ENCODE data around the gene MTOR.
A peak's percentile ranks its signal among the peaks of the same experiment; 100 is the strongest.
"Not testable (repeated sequence)": the region's sequence is repeated elsewhere in the genome, so short reads cannot be mapped to it uniquely, and the experiment has no call there.

MTOR gene

DNA sequence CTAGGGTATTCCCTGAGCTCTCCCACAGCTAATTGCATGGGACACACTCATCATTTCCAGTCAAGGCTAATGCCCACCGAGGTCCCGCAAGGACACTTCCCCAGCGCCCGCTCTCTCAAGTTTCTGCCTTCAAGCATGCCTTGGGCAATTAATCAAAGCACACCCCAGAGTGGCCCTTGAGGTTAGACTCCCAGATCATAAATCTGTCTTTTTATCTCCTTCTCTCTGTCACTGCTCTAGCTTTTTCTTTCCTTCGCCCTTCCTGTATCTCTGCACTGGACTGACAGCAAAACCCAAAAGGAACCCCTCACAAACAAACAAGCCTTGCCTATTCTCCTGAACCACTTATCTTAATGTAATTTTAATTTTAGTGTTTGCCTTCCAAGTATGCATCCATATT, 154.8 kb downstream of the MTOR start:
- no peak for DNase-seq (ENCODE audit: low read depth)

DNA sequence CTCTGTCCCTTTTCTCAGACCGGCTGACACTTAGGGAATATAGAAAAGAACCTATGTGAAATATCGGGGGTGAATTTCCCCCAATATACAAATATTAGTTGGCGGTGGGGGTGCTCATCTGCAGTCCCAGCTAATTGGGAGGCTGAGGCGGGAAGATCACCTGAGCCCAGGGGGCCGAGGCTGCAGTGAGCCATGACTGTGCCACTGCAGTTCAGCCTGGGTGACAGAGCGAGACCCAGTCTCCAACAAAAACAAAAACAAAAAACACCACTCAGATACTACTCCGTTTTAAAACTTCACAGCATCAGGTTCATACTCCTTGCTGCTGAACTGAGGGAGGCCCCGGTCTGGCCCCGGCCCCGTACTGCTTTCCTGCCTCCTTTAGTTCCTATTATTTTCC, 156.8 kb downstream of the MTOR start:
- no peak for DNase-seq (ENCODE audit: low read depth)

DNA sequence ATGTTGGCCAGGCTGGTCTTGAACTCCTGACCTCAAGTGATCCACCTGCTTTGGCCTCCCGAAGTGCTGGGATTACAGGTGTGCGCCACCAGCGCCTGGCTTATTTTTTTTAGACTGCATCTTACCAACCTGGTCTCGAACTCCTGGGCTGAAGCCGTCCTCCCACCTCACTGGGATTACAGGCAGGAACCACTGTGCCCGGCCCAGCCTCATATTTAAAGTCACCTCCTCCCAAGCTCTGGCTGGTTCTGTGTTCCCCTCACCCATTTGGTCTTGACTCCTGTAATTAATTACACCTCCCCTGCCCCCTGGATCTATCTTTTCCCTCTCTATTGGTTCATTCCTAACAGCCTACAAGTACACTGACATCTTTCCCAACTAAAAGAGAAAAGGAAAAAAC, 161.0 kb downstream of the MTOR start:
- DNase-seq (ENCODE audit: low read depth), result no peak

DNA sequence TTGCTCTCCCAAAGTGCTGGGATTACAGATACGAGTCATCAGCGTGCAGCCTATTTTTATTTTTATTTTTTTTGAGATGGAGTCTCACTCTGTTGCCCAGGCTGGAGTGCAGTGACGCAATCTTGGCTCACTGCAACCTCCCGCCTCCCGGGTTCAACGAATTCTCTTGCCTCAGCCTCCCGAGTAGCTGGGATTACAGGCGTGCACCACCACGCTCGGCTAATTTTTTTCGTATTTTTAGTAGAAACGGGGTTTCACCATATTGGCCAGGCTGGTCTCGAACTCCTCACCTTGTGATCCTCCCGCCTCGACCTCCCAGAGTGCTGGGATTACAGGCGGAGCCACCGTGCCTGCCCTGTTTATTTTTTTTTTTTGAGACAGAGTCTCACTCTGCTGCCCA, 161.5 kb downstream of the MTOR start:
- not testable (repeated sequence) for DNase-seq (ENCODE audit: low read depth)

DNA sequence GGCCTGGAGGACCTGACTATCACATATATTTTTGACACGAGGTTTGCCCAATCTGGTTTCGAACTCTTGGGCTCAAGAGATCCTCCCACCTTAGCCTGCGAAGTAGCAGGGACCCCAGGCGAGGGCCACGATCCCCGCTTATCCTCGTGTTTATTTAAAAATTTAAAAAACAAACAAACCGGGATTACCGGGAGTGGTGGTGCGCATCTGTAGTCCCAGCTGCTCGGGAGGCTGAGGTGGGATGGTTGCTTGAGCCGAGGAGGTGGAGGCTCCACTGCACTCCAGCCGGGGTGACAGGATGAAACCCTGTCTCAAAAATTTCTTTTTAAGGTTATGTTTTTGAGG, 162.2 kb downstream of the MTOR start:
- no peak for DNase-seq (ENCODE audit: low read depth)

DNA sequence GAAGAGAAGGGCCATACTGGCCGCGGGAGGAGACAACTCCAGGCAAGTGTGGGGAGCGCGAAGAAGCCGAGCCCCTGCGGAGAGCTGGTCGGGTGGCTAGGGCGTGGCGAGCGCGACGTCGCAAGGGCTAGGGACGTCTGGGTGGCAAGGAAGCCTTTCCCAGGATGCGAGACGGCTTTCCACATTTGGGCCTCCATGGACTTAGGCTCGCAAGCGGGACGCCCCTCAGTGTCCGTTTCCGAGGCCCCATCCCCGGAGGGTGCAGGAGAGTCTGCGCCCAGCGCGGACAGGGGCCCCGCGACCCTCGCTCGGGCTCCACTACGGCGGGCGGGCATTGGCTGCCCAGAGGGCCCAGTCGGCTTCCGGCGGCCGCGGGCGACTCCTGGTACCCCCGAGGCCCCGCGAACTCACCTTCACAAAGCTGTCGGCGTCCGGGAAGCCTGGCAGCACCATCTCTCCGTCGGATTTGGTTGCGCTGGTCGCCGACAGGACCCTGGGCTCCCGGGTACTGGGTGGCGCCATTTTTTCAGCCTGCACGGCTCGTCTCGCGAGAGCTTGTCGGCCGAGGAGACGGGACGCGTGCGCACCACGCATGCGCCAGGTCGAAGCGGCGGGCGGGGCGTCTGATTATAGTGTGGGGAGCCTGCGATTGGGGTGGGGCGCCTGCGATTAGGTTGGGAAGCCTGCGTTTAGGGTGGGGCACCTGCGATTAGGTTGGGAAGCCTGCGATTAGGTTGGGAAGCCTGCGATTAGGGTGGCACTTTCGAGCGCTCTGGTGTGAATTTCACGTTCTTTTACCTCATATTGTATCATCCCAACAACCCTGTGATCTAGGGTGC, 162.8 kb downstream of the MTOR start, which contains the start of gene EXOSC10:
EXOSC10 (minus strand) TSS at position 560 of the 839 bp plus-strand sequence; CDS start at position 522, 38 bp downstream.
- DNase-seq (ENCODE audit: low read depth), result peak; percentile 67

DNA sequence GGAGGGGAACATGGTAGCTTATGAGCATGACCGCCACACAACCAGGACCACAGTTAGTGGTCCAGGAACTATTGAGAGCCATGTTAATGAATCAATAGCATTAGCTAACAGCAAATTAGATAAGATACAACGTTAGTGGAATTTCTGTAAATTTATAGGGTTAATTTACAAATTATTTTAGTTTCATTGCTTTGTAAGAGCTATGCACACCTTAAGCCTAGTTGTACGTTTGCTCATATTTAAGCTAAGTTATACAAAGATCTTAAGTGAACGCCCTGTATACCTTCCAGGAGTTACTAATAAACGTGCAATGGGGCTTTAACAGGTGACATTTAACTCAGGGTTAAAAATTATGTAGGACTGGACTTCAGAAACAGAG, 163.4 kb downstream of the MTOR start:
- no peak for DNase-seq (ENCODE audit: low read depth)

DNA sequence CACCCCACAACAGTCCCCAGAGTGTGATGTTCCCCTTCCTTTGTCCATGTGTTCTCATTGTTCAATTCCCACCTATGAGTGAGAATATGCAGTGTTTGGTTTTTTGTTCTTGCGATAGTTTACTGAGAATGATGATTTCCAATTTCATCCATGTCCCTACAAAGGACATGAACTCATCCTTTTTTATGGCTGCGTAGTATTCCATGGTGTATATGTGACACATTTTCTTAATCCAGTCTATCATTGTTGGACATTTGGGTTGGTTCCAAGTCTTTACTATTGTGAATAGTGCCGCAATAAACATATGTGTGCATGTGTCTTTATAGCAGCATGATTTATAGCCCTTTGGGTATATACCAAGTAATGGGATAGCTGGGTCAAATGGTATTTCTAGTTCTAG, 178.6 kb downstream of the MTOR start:
- not testable (repeated sequence) for DNase-seq (ENCODE audit: low read depth)

DNA sequence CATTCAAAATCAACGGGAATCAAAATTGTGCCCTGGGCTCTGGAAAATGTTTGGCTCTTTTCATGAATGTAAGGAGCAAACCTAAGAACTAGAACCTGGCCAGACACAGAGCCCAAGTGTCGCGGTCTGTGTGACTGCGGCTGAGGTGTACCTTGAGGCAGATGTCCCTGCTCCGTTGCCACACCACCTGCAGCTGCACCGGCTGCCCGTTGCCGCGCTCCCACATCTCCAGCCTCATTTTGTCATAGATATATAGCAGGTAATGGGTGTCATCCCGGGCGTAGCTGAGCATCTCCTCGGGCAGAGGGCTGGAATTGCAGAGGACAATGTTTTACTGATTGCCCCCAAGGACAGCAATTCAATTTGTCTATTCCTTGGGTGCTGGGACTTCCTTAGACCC, 181.4 kb downstream of the MTOR start:
- no peak for DNase-seq (ENCODE audit: low read depth)

DNA sequence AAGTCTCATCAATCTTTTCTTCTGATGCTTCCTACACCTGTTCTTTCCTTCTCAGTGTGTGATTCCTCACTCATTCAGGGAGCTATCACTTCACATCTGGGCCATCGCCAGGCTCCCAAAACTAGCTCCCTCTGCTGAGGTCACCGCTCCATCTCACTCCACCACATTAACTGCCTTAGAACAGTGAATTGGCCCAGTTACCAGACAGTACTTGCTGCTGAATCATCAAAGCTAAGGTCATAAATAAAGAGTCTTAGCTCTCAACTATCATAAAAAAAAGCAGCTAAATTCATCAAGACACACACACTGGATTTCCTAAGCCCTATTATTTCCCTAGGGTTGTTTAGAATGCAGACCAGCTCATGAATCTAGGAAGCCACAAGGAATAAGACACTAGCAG, 183.7 kb downstream of the MTOR start:
- DNase-seq (ENCODE audit: low read depth), result no peak

DNA sequence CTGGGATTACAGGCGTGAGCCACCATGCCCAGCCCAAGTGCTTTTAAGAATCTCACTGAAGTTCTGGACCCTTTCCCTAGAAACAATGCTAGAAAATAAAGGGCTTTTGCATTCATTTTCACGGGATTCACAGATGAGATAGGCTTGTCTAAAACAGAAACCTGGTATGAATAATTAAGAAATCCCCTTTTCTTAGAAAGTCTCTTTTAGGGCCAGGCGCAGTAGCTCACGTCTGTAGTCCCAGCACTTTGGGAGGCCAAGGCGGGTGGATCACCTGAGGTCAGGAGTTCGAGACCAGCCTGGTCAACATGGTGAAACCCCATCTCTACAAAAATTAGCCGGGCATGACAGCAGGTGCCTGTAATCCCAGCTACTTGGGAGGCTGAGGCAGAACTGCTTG, 189.0 kb downstream of the MTOR start:
- DNase-seq (ENCODE audit: low read depth), result not testable (repeated sequence)

DNA sequence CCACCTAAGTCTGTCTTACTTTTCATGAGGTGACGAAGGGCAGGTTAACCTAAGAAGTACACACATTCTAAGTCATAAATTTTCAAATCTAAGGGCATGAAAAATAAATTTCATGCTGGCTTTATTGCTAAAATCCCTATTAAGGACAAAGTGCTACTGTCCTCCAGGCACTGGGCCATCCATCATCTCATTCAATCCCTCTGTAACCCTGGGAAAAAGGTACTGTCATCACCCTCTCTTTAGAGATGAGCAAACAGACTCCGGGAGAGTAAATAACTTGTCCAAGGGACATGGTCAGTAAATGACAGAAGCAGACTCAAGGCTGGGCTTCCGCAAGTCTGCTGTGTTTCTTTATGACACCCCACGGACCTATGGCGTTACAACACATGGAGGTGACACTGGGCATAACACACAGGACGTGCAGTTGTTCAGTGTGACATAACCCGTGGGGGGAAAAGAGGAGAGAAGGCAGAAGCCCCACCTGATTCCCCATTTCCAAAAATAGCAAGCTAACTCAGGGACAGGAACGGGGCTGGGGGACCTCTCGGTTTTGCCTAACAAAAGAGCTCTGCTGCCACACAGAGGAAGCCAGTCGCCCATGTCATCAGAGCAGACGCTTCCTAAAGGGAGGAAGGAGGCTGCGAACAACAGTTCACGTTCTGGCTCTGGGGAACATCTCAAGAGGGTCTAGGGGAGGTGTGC, 190.0 kb downstream of the MTOR start:
- DNase-seq (ENCODE audit: low read depth), result no peak

DNA sequence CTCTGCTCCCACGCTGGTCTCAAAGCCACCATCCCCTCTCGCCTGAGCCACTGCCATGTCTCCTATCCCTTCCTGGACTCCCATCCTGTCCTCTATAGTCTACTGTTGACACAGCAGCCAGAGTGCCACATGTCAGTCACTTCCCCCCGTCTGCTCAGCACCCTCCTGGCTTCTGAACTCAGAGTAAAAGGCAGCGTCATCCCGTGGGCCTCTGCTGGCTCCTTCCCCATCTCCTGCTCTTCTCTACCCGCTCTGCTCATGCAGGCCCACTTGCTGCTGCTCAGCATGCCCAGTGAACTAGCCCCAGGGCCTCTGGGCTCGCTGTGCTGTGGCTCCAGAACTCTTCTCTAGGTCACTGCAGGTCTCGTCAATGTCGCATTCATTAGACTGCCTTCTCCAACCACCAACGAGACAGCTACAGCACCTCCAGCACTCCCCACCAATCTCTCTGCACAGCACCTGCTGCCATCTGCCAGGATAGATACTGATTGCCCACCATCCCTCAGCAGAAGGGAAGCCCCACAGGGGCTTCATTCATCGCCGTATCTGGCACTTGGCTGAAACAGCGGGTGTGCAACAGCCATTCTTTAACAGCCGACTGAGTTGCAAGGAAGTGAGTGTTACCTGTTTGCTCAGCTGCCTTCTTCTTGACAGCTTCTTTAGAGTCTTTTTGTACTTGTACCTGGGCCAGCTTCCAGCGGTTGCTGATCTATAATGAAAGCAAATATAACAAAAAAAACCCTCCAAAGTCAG, 190.7 kb downstream of the MTOR start:
- no peak for DNase-seq (ENCODE audit: low read depth)

DNA sequence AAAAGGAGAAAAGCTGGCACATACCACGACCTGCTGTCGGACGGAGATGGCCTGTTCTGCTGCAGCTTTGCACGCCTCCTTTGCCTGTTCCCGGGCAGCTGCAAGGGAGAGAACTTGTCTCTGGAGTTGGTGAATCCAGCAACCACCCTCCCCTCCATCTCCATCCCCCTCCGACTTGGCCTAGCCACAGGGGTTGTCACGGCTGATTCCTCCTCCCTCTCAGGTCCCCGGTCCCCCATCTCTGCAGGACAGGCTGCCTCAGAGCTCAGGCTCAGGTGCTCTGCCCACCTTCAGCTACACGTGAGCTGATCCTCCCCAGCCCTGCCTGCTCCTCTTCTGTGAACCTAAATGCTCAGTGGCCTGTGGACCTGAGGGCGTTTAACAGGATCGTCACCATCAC, 191.5 kb downstream of the MTOR start:
- DNase-seq (ENCODE audit: low read depth), result no peak

DNA sequence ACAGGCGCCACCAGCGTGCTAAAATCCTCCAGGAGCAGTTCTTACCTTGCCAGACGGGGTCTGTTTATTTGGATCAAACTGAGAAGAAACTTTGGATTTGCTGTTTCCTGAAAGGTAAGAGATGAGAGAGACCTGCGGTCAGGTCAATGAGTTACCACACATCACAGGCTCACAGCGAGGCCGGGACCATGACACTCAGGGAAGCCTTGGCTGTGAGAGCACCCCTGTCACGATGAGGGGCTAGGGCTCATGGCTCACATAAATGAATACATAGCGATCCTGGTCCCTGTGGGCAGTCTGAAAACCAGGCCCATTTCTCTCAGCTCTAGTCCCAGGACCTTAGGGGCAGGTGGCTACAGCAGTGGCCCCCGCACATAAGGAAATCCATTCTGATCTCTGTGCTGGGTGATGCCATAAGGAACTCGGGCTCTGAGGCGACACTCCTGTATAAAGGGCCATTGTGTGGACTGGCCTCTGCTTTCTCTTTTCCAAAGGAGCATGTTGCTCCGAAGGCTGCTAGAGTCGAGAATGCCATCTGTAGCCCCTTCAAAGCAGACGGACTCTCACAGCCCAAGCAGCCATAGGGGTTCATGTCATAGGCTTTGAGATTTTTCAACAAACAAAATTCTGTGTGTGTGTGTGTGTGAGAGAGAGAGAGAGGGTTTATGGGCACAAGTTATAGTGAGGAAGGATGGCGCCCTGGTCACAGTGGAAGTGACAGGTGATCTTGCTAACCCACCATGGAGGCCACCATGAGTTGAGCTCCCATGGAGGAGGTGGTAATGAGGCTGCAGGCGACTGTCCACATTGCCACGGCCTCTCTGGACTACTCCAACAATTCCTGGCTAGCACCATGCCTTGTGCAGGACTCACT, 193.5 kb downstream of the MTOR start:
- DNase-seq (ENCODE audit: low read depth), result no peak

DNA sequence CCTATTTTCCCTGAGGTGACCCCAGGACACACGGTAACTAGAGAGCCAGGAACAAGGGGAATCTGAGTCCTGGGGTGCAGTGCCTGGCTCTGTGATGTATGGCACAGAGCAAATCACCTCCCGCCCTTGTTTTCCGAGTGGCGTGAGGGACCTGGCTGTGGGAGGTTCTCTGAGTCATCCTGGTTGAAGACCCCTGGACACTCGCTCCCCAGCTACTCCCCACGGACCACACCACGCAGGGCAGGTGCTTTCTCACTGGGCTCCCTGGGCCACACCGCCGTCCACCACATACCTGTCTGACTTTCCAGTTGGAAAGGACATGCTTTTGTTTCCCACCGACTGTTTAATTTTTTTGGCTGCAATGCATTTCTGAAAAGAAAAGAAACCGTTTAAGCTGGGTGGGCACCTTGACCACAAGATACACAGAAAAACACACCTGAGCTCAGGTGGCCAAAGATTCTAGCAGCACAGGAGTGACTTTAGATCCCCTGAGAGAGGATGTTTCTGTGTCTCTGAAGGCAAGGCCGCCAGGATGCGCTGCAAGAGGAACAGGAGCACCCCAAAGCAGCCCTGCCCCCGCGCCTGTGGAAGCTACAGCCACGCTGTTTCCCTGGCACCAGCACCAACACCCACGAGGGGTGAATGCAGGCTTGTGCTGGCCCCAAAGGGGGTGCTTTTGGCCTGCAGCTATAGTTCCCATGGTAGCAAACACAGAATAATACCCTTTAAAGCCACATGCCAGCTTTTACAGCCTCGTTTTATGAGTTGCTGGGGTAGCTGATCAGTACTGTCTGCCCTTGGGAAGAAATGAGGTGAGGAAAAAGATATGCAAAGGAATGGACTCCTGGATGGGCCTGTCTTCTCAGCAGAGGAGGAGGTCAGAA, 194.4 kb downstream of the MTOR start:
- no peak for DNase-seq (ENCODE audit: low read depth)

DNA sequence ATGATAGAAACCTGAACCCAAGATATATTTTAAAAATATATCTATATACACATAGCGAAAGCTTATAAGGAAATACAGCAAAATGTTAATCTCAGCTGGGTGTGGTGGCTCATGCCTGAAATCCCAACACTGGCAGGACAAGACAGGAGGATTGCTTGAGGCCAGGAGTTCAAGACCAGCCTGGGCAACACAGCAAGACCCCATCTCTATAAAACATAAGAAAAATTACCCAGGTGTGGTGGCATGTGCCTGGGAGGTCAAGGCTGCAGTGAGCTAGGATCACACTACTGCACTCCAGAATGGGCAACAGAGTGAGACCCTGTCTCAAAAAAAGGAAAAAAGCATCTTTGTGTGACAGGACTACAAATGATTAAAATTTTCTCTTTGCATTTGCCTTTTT, 196.6 kb downstream of the MTOR start:
- DNase-seq (ENCODE audit: low read depth), result no peak

DNA sequence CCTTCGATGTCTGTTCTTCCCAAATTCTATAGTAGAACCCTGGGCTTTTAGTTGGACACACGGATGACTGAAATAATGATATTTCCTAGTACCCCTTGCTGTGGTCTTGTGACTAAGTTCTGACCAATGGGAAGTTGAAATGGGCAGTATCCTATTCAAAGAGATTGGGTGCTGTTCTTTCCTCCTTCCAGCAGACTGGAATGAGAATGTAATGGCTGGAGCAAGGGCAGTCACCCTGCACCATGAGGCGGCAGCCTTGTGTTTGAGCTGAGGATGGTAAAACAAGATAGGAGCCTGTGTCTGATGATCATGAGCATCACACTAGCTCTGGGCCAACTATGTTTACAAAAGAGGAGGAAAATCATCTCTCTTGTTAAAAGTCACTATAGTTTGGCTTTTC, 197.4 kb downstream of the MTOR start:
- no peak for DNase-seq (ENCODE audit: low read depth)

DNA sequence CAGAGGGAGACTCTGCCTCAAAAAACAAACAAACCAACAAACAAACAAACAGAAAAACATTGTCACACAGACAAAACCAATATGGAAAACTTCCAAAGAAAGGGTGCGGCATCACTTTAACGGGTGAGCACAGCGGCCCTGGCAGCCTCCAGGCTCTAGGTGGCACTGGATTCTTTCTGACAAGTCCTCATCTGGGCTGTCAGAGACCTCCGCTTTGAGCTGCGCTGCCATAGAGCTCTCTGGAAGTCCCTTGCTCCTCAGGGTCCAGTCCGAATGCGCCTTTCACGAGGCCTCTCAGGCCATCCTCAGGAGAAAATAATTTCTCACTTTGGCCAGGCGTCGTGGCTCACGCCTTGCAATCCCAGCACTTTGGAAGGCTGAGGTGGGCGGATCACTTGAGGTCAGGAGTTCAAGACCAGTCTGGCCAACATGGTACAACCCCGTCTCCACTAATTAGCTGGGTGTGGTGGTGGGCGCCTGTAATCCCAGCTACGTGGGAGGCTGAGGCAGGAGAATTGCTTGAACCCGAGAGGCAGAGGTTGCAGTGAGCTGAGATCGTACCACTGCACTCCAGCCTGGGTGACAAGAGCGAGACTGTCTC, 198.3 kb downstream of the MTOR start:
- DNase-seq (ENCODE audit: low read depth), result not testable (repeated sequence)

DNA sequence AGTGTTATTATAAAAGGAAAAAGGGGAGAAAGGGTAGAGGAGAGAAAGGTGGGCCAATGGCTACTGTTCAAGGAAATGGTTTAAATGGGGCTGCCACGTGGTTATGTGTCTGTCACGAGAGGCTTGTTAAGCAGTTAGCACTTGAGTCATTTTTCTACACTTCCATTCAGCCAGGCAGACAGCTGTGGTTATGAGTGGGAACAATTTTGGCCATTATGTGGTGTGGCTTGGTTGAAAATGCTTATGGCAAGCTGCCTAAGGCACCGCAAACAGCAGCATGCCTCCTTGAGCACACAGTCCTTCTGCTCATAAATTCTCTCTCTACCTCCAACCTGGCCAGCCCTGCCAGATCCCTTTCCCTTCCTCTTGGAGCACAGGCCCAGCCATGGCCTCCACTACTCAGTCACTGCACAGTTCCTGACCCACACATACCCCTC, 199.4 kb downstream of the MTOR start:
- DNase-seq (ENCODE audit: low read depth), result no peak
